Forelimb muscle (tissue), 1 donor: Measurements from ENCODE around the gene NECTIN4. TPM values are rescaled to one million over a fixed set of nuclear protein-coding genes. Genes with fewer than 3 reads are reported as not detected.
A peak's percentile ranks its signal among the peaks of the same experiment; 100 is the strongest.
"Not testable (repeated sequence)": the region's sequence is repeated elsewhere in the genome, so short reads cannot be mapped to it uniquely, and the experiment has no call there.

Source experiments
- DNase-seq: peaks from one replicate; pipeline ENCODE4 v3.0.0-alpha.2; 2013; ENCODE audit warnings: low read depth
- polyA plus RNA-seq: library from polyadenylated mRNA; unstranded; fragments of 120-200 nt; gene quantifications from one replicate; pipeline ENCODE4 v1.2.1, GENCODE V29; 2013; ENCODE audit not compliant: insufficient read length

Gene NECTIN4
- polyA plus RNA-seq, 1 donor, result 0.09 TPM

- no peak for DNase-seq
These were observed 30.1 kb downstream of the NECTIN4 start for GRCh38 chr1:161059293-161059692.

DNA sequence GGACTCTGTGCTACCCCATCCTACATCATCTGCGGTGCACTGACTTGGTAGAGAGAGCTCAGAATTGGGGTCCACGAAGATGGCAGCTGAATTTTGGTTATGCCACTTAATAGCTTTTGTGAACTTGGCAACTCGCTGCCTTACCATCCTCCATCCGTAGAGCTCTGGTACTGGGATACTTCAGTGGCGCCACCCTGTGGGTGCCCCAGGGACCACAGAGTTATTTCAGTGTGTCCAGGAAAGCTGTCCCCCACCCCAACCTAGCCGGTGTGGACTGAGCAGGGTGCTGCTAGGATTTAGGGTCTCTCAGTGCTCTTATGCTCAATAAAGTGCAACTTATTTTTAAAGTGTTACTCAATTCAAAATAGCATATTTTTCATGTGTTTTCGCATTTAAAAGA, 34.6 kb downstream of the NECTIN4 start:
- no peak for DNase-seq

DNA sequence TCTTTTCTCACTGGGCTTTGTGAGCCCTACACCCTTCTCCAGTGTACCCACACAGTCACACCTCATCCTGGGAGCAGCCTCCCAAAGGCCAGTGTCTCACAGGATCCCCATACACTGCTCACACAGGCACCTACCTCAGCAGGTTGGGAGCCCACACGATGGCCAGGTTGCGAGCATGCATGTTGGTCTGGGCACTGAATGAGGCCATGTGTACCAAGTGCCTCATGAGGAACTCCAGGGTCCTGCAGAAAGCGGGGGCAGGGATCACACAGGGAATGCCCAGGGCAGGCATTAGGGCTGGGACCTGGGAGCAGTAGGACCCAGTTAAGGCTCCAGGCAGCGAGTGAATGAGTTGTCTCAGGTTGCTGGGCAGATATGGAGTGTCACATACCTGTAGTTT, 35.1 kb downstream of the NECTIN4 start:
- no peak for DNase-seq

- no peak for DNase-seq
These were observed 36.5 kb downstream of the NECTIN4 start for GRCh38 chr1:161052899-161053298.

- no peak for DNase-seq
These were observed 38.1 kb downstream of the NECTIN4 start for GRCh38 chr1:161051219-161051618.

DNA sequence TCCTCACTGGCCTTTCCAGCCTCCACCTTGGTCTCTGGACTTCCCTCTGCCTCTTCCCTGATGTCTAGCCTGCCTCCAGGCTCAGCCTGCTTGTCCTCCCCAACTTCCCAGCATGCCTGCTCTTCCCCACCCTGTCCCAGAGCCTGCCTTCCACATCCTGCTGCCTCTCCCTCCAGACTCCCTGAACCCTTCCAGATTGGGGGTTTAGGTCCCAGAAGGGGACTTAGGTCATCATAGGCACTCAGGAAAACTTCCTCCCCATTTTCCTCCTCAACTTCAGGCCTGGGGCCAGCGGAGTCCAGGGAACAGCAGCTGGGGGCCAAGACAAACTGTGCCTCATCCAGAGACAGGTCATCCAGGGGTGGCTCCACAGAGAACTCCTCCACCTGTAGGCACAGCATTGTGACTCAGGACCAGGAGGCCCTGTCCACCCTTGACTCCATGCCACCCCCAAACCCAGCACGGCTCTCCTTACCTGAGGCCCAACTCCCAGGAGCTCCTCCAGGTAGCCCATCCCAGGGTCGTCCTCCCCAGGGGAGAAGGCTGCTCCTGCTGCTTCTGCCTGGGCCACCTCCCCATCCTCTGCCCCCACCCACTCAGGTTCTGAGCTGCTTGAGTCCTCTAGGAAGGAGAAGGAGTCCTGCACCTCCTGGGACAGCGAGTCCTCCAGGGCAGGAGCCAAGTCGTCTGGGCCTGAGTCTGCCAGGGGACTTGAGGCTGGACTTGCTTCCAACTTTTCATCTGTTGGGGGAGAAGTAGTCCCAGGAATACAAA, 40.2 kb downstream of the NECTIN4 start:
- no peak for DNase-seq

- DNase-seq, result no peak
These were observed 41.6 kb downstream of the NECTIN4 start for GRCh38 chr1:161047436-161048420.

DNA sequence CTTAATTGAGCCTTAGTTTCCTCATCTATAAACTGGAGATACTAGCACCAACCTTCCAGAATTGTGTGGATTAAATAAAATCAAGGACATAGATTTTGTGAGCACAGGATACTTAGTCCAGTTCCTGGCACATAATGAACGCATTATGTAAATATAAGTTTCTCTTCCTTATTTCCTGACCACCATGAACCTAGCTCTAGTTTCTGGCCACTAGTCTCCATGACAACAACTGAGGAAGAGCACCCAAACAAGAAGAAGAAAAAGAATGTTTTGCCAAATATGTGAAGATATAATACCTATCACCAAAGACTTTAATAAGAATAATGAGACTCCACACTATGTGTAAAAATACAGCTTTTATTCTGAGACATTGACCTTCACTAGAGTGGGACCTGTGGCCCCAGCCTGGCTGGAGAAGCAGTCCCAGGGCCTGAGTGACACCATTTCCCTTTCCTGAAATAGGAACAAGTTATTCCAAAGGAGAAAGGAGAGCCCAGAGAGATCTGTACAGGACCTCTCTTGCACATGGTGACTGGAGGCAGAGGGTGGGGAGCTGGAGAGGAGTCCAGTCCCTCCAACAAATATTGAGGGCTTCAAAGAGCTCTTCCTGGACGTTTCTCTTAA, 42.6 kb downstream of the NECTIN4 start:
- no peak for DNase-seq

DNA sequence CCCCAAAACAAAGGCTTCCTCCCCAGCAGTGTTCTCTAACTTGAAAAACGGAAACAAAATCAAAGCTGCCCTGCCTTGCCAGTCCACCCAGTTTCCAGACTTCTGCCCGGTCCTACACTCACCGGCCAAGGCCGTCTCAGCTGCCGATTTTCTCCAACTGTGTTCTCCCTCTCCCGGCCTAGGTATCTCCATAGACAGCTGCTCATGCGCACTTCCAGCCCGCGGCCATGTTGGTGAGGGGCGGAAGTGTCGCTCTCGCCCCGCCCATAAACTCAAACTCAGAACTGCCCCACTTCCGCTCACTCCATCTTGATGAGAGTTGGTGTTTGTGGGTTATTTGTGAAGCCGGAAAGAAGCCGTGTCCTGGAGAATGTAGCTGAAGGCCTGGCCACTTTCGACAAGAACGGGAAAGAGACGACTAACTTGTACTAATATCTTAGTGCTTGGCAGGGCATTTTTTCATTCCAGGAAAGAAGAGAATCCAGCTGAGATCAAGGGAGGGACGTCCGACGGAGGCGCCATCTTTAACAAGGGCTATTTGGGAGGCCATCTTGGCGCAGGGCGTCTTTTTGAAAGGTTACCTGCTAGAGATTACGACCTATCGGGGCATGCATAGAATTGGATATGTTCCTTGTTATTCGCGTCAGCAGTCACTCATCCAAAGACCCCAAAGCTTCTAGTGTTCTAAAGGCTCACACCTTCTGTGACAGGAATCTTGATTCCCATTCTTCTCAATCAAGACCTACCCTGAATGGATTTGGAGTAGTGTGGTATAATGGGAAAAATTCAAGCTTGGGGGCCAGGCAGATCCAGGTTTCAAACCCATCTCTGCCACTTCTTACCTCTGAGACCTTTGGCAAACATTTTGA, 43.4 kb downstream of the NECTIN4 start, which contains the start of gene USF1:
Gene USF1 (minus strand): TSS at position 242 of the 869 bp plus-strand sequence. CDS start 2,702 bp downstream, outside the sequence.
- DNase-seq, result peak; percentile 90

DNA sequence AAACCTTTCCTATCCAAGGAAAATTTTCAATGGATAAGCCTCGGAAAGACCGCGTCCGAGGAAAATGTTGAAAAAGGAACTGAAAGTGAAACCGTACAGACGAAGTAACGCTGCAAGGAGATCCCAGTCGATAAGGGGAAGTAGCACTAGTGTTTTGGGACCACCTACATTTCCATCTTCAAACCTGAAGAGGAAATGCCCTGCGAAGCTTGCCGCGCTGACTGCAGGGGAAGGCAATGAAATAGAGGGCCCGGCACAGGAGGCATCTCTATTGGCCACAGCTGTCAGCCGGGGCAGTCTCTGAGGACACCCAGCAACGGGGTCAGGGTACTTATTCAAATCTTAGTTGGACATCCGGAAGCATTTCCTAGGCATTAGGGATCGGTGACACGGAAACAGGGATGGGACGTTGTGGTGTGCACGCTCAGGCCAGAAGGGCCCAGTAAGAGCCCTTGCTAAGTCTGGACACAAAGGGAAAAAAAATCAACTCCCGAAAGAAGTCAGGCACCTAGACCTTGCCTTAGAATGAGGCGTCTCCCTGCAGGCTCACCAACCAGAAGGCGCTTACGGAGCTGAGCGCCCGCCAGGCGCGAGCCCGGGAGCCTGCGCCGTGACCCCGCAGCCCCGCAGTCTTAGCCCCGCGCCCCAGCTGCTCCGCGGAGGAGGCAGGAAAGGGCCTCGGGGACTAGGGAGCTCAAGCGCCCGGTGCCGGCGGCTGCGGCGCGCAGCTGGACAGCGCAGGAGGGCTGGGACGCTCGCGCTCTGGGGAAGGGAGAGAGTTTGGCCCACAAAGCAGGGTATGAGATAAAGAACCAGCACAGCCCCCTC, 44.2 kb downstream of the NECTIN4 start:
- DNase-seq, result peak; percentile 52

DNA sequence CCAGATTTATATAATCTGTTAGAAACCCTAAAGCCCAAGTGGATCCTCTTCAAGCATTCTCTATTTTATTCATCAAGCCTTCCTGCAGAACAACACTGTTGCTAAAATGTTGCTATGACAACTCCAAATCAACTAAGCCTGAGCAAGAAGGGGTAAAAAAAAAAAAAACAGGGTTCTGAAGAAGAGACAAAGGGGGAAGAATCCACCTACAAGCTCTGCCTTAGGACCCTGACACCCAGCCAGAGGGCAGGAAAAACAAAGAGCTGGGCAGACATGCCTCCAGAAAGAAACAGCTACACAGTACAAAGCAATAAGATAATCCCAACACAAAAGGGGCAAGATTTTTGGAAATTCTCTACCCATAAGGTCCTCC, 44.8 kb downstream of the NECTIN4 start:
- no peak for DNase-seq

DNA sequence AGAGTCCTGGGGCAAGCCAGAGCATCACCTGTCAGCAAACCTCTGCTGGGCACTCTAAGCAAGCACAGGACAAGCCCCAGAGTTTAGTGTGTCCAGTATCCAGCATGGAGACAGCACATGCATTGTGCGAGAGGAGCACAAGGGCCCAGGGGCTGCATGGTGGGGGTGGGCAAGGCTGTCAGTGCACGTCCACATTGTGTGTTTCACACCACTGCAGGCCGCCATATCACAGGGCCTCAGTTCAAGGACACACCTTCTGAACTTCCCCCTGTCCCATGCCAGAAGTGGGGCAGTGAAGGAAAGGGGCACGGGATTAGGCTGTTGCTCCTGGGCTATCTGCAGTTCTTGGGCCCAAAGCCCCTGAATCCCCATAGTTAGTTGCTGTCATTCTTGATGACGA, 49.8 kb downstream of the NECTIN4 start:
- no peak for DNase-seq

- no peak for DNase-seq
These were observed 50.2 kb downstream of the NECTIN4 start for GRCh38 chr1:161039154-161039545.

- DNase-seq, result no peak
These were observed 50.7 kb downstream of the NECTIN4 start, which contains the start of gene TSTD1 for GRCh38 chr1:161038523-161039153. TSS of gene TSTD1 (minus strand) at chr1:161038964. CDS start at chr1:161038889, 75 bp downstream.

- DNase-seq, result no peak
These were observed 51.5 kb downstream of the NECTIN4 start for GRCh38 chr1:161037661-161038522.

GRCh38 chr1:161033751-161034150, 55.6 kb downstream of the NECTIN4 start:
- DNase-seq, result no peak

DNA sequence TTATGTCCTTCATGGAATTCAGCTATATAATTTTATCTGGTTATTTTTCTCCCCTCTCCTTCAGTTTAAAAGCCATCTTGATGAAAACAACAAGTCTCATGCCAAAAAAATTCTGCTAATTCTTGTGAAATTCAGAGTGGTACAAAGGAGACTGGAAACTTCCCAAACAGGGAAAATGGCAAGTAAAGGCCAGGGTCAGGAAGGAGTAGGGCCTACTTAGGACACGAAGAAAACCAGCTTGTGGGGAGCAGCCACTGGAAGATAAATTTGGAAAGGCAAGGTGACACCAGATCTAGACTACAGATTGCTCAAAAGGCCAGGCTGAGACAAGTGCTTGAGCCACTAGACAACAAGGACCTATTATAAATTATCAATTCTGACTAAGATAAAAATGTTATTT, 56.9 kb downstream of the NECTIN4 start:
- no peak for DNase-seq

- DNase-seq, result no peak
These were observed 57.5 kb downstream of the NECTIN4 start for GRCh38 chr1:161031874-161032273.

DNA sequence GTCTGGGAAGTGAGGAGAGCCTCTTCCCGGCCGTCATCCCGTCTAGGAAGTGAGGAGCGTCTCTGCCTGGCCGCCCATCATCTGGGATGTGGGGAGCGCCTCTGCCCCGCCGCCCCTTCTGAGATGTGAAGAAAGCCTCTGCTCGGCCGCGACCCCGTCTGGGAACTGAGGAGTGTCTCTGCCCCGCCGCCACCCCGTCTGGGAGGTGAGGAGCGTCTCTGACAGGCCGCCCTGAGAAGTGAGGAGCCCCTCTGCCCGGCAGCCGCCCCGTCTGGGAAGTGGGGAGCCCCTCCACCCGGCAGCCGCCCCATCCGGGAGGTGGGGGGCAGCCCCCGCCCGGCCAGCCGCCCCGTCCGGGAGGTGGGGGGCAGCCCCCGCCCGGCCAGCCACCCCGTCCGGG, 59.9 kb downstream of the NECTIN4 start:
- not testable (repeated sequence) for DNase-seq
